Heart right ventricle (tissue), 16 donors: Measurements from ENCODE around the gene DIPK1A. TPM values are rescaled to one million over a fixed set of nuclear protein-coding genes. Genes with fewer than 3 reads are reported as not detected.
"Not testable (repeated sequence)": the region's sequence is repeated elsewhere in the genome, so short reads cannot be mapped to it uniquely, and the experiment has no call there.

Source experiments
- ATAC-seq, 8 donors: fragments of 200-7000 bp; cut with Tn5 transposase; one replicate each; pipeline ENCODE4 v1.9.1; 2020; ENCODE audit warnings: mild to moderate bottlenecking in 8 of 8, moderate library complexity in 8 of 8, moderate number of reproducible peaks in 1 of 8
- DNase-seq, 2 donors: peaks; one replicate each; pipeline ENCODE4 v3.0.0-alpha.2; 2020
- H3K27ac ChIP-seq, 10 donors: fragments of 200-600 bp; sonication (generic) in 2 of 10; one replicate each; pipeline versions ENCODE4 v1.5.0 to v1.8.0; 2020 to 2022; ENCODE audit warnings: mild to moderate bottlenecking in 3 of 10
- H3K27me3 ChIP-seq, 7 donors: fragments of 200-600 bp; one replicate each; pipeline ENCODE4 v1.8.0; 2021 to 2022; ENCODE audit warnings: mild to moderate bottlenecking in 2 of 7
- H3K36me3 ChIP-seq, 9 donors: fragments of 200-600 bp; sonication (generic) in 1 of 9; one replicate each; pipeline versions ENCODE4 v1.5.0 to v1.8.0; 2020 to 2022; ENCODE audit warnings: mild to moderate bottlenecking in 2 of 9
- H3K4me1 ChIP-seq, 9 donors: fragments of 200-600 bp; sonication (generic) in 1 of 9; one replicate each; pipeline versions ENCODE4 v1.5.0 to v1.8.0; 2020 to 2022; ENCODE audit warnings: mild to moderate bottlenecking in 4 of 9
- H3K4me3 ChIP-seq, 10 donors: fragments of 200-600 bp; sonication (generic) in 2 of 10; one replicate each; pipeline versions ENCODE4 v1.5.0 to v1.8.0; 2020 to 2022; ENCODE audit warnings: mild to moderate bottlenecking in 7 of 10, moderate library complexity in 2 of 10
- H3K9me3 ChIP-seq, 11 donors: fragments of 200-600 bp in 10 of 11; sonication (generic) in 2 of 11; one replicate each; pipeline versions ENCODE4 v1.5.0 to v1.8.0; 2013 to 2022; ENCODE audit warnings: mild to moderate bottlenecking in 2 of 11, control low read depth in 1 of 11, moderate library complexity in 1 of 11
- WGBS, 2 donors: extraction: QIAGEN DNeasy Blood & Tissue Kit; methylation state at CpG; one replicate each; pipeline ENCODE4 v1.1.7; 2013; ENCODE audit warnings: inconsistent platforms in 1 of 2; 5-methylcytosine and 5-hydroxymethylcytosine counted together
- intact Hi-C, 10 donors: fragments of 100-400 bp; cut with DNase I; formaldehyde crosslinking; loops; one replicate each; pipeline versions ENCODE4 v1.11.1 to v1.14.2; 2022
- polyA plus RNA-seq, 2 donors: library from polyadenylated mRNA; stranded (reverse); fragments of 200-250 nt; gene quantifications; one replicate each; pipeline ENCODE4 v1.2.3, GENCODE V29; 2013
- total RNA-seq, 10 donors: library from RNA; stranded (reverse); fragmentation: NEBNext Ultra II Directional in 3 of 10; extraction: Animal tissue kit (Norgen Biotek cat#: 25700) in 3 of 10; gene quantifications; one replicate each; pipeline versions ENCODE4 v1.2.1 to v1.2.4, GENCODE V29; 2021 to 2023
- TF ChIP-seq, protein P1 (sequence below), 9 donors: fragments of 200-600 bp; sonication (generic) in 2 of 9; IDR thresholded peaks; one replicate each; pipeline versions ENCODE4 v1.5.0 to v1.8.0; 2021 to 2022; ENCODE audit warnings: antibody characterized with exemption in 9 of 9, mild to moderate bottlenecking in 5 of 9, moderate library complexity in 1 of 9
- donor health status: Arrhythmogenic right ventricular cardiomyopathy.
- donor health status: ischemic (EF 13 %, LVEDD 7.1; RV severe dilation, severe dysfunction).
- donor health status: healthy with polysubstance abuse.
- donor health status: DM: no; HTN: yes; CAD: no.
- donor health status: DM: no; HTN: no; CAD: no.
- donor health status: ischemic (EF 25% LVEDD 6.9; RV normal size, moderate dysfunction).
- donor health status: ischemic (EF 25% LVEDD 5.7; RV mildly dilated, moderate dysfunction).
- donor health status: healthy.
- donor health status: DM: yes; HTN: yes; CAD: no.
- donor health status: Ischemic cardiomyopathy.
- donor health status: ischemic (EF 35%, LVEDD 5.7; RV mildly dilated, moderate dysfunction).
- donor health status: nonischemic (EF 11% LVEDD 7.7; RV severe dilation, severe dysfunction).
- donor health status: DM: yes; HTN: yes; CAD: no.
- donor health status: PGD.
- donor health status: ischemic (EF 29% LVEDD 5.4; RV normal size, mild dysfunction).
- donor health status: nonischemic (EF 23%, LVEDD 6.1; RV moderate dilation, normal function).

DIPK1A gene
- total and polyA plus RNA-seq, 12 donors, result 3.4 to 8.5 (median 6.3) TPM

DNA sequence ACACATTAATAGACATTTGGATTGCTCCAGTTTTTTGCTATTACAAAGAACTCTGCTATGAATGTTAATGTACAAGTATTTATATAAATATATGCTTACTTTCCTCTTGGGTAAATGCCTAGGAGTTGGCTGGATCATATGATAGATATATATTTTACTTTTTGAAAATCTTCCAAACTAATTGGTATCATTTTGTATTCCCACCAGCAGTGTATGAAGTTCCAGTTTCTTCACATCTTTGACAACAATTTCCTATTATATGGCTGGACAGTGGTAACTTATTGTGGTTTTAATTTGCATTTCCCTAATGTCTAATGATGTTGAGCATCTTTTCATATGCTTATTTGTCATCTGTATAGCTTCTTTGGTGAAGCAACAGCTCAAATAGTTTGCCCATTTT is 23.8 kb upstream of the DIPK1A start:
- peaks cover 0 to 23% (median 0%) of the 10 kb centered on the region in 9 donors for H3K4me1 ChIP-seq
- H3K9me3 ChIP-seq, result peaks cover 0 to 10% (median 0%) of the 10 kb centered on the region in 11 donors
- ATAC-seq (no peak), DNase-seq (no peak)
- no peaks in the 10 kb centered on the region for H3K27me3 ChIP-seq
- TF ChIP-seq, protein P1, sequence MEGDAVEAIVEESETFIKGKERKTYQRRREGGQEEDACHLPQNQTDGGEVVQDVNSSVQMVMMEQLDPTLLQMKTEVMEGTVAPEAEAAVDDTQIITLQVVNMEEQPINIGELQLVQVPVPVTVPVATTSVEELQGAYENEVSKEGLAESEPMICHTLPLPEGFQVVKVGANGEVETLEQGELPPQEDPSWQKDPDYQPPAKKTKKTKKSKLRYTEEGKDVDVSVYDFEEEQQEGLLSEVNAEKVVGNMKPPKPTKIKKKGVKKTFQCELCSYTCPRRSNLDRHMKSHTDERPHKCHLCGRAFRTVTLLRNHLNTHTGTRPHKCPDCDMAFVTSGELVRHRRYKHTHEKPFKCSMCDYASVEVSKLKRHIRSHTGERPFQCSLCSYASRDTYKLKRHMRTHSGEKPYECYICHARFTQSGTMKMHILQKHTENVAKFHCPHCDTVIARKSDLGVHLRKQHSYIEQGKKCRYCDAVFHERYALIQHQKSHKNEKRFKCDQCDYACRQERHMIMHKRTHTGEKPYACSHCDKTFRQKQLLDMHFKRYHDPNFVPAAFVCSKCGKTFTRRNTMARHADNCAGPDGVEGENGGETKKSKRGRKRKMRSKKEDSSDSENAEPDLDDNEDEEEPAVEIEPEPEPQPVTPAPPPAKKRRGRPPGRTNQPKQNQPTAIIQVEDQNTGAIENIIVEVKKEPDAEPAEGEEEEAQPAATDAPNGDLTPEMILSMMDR (IDR thresholded peaks at IDR 0.05), result no peak
- no peaks in the 10 kb centered on the region for H3K36me3 ChIP-seq
- H3K27ac ChIP-seq, result no peak overlapping the region
- intact Hi-C loops, result no loop called here
- no peak overlapping the region for H3K4me3 ChIP-seq

DNA sequence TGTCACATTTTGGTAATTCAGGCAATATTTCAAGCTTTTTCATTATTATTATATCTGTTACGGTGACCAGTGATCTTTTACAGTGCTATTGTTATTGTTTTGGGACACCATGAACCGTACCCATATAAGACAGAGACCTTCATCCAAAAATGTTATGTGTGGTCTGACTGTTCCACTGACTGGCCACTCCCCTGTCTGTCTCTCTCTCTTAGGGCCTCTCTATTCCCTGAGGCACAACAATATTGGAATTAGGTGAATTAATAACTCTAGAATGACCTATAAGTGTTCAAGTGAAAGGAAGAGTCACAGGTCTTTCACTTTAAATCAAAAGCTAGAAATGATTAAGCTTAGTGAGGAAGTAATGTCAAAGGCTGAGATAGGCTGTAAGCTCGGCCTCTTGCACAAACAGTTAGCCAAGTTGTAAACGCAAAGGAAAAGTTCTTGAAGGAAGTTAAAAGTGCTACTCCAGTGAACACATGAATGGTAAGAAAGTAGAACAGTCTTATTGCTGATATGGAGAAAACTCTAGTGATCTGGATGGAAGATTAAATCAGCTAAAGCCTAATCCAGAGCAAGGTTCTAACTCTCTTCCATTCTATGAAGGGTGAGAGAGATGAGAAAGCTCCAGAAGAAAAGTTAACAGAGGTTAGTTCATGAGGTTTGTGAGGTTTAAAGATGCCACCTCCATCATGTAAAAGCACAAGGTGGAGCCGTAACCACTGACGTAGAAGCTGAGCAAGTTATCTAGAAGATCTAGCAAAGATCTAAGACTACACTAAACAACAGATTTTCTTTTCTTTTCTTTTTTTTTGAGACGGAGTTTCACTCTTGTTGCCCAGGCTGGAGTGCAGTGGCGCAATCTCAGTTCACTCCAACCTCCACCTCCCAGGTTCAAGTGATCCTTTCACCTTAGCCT is 19.7 kb upstream of the DIPK1A start:
- Histone ChIP-seq H3K36me3 (no peaks in the 10 kb centered on the region), H3K27me3 (no peaks in the 10 kb centered on the region), H3K9me3 (peaks cover 0 to 10% (median 0%) of the 10 kb centered on the region in 11 donors), H3K4me1 (peaks cover 0 to 20% (median 0%) of the 10 kb centered on the region in 9 donors), H3K27ac (peak overlapping the region in 1 of 10 donors; percentile 84), H3K4me3 (no peak overlapping the region)
- WGBS, 2 donors, result 85 to 86% methylated on average over 8 of the region's 8 CpGs
- ATAC-seq (no peak), DNase-seq (no peak)
- intact Hi-C loops, result no loop called here
- TF ChIP-seq, protein P1 (IDR thresholded peaks at IDR 0.05), result no peak

DNA sequence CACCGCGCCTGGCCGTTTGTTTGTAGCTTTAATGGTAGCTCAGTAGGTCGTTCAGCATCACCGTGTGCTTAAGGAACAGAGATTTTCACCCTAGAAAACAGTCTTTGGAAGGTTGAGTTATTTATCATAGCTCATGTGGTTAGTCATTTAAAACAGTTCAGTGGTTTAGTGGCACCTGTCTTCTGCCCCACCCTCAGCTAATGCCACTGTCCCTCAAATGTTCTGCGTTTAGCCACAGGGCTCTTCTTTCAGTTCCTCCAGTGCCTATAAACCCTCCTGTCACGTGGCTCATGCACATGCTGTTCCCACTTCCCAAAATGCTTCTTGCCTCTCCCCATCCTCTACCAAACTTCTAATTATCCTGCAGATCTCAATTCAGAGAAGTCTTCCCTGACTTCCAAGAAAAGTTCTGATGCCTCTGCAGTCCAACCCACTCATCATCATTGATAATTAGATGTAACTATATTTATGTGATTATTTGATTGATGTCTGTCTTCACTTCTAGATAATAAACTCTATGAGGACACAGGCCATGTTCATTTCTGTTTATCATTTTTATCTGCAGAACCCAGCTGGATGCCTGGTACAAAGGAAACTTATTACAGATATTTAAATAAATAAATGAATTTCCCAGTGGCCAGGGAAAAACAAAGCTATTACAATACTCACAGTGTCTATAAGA is 14.4 kb upstream of the DIPK1A start:
- ATAC-seq, result peak in 4 of 8 donors; percentile 41 to 56 (median 48)
- 88 to 90% methylated on average over 7 of the region's 7 CpGs for WGBS, 2 donors

DNA sequence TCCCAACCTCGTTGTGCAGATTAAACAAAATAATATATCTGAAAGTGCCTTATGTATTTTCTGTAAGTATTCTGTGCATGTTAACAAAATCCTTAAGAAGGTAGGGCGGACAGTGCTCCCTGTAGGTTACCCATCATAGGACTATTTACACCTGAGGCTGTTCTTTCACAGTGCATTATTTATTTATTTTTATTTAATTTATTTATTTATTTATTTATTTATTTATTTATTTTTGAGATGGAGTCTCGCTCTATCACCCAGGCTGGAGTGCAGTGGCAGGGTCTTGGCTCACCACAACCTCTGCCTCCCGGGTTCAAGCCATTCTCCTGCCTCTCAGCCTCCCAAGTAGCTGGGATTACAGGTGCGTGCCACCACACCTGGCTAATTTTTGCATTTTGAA is 12.8 kb upstream of the DIPK1A start:
- H3K36me3 ChIP-seq, H3K27me3 ChIP-seq, ATAC-seq, H3K27ac ChIP-seq, H3K9me3 ChIP-seq, H3K4me3 ChIP-seq, intact Hi-C loops, DNase-seq: not testable (repeated sequence)
- peaks cover 0 to 27% (median 18%) of the 10 kb centered on the region in 9 donors for H3K4me1 ChIP-seq
- WGBS, 2 donors, result 90 to 91% methylated on average over 5 of the region's 5 CpGs

More for the DNA sequence above, 14.4 kb upstream of the DIPK1A start:
- Histone ChIP-seq H3K4me1 (peaks cover 0 to 34% (median 14%) of the 10 kb centered on the region in 9 donors), H3K4me3 (no peak overlapping the region), H3K27ac (peak overlapping the region in 1 of 10 donors; percentile 14), H3K9me3 (no peaks in the 10 kb centered on the region), H3K36me3 (no peaks in the 10 kb centered on the region), H3K27me3 (no peaks in the 10 kb centered on the region)
- TF ChIP-seq, protein P1 (IDR thresholded peaks at IDR 0.05), result no peak
- DNase-seq, result no peak
- intact Hi-C loops, result no loop called here
